ENCODE measurements around the gene APH1A. TPM values are rescaled to one million over a fixed set of nuclear protein-coding genes. Genes with fewer than 3 reads are reported as not detected.

The APH1A gene
- total and polyA plus RNA-seq, 9 of the 15 experiments (the other 6 are each of a cell fraction or from before 2014, with no cell fraction given) = 5.6 to 123 (median 77.0) TPM

DNA sequence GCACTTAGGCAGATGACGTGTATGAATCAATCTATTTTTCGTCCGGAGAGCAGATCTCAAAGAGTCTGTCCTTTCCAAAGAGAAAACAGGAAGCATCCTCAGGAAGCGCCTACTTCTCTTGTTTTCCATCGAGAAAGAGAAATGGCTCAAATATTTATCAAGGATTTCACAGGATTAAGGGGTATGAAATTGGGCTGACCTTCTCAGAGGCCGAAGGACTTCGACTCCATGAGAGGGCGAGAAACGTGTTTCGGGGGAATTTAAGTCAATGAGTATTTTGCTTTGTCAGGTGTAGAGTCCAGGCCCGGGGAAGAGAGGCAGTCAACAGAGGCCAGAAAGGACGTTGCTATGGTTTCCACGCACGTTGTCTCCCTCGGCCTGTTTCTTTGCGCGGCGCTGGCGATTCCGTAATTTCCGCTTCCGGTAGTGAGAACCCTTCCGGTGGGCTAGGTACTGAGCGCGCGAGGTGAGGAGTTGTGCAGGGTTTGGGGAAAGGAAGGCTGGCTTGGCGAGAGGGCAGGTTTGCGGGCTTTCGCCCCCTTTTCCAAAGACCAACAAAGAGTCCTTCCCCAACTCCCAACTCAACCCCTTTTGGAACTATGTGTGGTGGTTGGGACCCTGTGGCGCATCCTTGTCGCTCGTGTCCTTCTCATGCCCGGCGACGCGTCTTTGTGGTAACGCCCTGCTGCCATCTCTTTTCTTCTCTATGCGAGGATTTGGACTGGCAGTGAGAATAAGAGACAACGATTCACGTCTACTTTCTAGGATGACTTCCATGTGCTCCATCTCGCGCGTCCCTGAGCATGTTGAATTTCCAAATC is 24.8 kb upstream of the APH1A start, which contains the start of gene MRPS21 (continued):
- TF ChIP-seq, protein P1, sequence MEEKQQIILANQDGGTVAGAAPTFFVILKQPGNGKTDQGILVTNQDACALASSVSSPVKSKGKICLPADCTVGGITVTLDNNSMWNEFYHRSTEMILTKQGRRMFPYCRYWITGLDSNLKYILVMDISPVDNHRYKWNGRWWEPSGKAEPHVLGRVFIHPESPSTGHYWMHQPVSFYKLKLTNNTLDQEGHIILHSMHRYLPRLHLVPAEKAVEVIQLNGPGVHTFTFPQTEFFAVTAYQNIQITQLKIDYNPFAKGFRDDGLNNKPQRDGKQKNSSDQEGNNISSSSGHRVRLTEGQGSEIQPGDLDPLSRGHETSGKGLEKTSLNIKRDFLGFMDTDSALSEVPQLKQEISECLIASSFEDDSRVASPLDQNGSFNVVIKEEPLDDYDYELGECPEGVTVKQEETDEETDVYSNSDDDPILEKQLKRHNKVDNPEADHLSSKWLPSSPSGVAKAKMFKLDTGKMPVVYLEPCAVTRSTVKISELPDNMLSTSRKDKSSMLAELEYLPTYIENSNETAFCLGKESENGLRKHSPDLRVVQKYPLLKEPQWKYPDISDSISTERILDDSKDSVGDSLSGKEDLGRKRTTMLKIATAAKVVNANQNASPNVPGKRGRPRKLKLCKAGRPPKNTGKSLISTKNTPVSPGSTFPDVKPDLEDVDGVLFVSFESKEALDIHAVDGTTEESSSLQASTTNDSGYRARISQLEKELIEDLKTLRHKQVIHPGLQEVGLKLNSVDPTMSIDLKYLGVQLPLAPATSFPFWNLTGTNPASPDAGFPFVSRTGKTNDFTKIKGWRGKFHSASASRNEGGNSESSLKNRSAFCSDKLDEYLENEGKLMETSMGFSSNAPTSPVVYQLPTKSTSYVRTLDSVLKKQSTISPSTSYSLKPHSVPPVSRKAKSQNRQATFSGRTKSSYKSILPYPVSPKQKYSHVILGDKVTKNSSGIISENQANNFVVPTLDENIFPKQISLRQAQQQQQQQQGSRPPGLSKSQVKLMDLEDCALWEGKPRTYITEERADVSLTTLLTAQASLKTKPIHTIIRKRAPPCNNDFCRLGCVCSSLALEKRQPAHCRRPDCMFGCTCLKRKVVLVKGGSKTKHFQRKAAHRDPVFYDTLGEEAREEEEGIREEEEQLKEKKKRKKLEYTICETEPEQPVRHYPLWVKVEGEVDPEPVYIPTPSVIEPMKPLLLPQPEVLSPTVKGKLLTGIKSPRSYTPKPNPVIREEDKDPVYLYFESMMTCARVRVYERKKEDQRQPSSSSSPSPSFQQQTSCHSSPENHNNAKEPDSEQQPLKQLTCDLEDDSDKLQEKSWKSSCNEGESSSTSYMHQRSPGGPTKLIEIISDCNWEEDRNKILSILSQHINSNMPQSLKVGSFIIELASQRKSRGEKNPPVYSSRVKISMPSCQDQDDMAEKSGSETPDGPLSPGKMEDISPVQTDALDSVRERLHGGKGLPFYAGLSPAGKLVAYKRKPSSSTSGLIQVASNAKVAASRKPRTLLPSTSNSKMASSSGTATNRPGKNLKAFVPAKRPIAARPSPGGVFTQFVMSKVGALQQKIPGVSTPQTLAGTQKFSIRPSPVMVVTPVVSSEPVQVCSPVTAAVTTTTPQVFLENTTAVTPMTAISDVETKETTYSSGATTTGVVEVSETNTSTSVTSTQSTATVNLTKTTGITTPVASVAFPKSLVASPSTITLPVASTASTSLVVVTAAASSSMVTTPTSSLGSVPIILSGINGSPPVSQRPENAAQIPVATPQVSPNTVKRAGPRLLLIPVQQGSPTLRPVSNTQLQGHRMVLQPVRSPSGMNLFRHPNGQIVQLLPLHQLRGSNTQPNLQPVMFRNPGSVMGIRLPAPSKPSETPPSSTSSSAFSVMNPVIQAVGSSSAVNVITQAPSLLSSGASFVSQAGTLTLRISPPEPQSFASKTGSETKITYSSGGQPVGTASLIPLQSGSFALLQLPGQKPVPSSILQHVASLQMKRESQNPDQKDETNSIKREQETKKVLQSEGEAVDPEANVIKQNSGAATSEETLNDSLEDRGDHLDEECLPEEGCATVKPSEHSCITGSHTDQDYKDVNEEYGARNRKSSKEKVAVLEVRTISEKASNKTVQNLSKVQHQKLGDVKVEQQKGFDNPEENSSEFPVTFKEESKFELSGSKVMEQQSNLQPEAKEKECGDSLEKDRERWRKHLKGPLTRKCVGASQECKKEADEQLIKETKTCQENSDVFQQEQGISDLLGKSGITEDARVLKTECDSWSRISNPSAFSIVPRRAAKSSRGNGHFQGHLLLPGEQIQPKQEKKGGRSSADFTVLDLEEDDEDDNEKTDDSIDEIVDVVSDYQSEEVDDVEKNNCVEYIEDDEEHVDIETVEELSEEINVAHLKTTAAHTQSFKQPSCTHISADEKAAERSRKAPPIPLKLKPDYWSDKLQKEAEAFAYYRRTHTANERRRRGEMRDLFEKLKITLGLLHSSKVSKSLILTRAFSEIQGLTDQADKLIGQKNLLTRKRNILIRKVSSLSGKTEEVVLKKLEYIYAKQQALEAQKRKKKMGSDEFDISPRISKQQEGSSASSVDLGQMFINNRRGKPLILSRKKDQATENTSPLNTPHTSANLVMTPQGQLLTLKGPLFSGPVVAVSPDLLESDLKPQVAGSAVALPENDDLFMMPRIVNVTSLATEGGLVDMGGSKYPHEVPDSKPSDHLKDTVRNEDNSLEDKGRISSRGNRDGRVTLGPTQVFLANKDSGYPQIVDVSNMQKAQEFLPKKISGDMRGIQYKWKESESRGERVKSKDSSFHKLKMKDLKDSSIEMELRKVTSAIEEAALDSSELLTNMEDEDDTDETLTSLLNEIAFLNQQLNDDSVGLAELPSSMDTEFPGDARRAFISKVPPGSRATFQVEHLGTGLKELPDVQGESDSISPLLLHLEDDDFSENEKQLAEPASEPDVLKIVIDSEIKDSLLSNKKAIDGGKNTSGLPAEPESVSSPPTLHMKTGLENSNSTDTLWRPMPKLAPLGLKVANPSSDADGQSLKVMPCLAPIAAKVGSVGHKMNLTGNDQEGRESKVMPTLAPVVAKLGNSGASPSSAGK (IDR thresholded peaks at IDR 0.05) = peak; percentile 88
- TF ChIP-seq ZNF699 (CRISPR knock-in tag; IDR thresholded peaks at IDR 0.05; ENCODE audit: insufficient replicate concordance) (no peak), ZEB2 (IDR thresholded peaks at IDR 0.05) (no peak), SAFB2 (IDR thresholded peaks at IDR 0.05; ENCODE audit: borderline replicate concordance, low read depth, low read length, severe bottlenecking) (no peak), ZNF311 (CRISPR knock-in tag; IDR thresholded peaks at IDR 0.05) (no peak), SRSF1 (IDR thresholded peaks at IDR 0.05; ENCODE audit: low read depth, low read length) (no peak), MCM7 (IDR thresholded peaks at IDR 0.05) (no peak), NCOA6 (IDR thresholded peaks at IDR 0.05) (no peak), ZNF507 (tag; conservative IDR thresholded peaks at IDR 0.05) (no peak), XRCC5 (IDR thresholded peaks at IDR 0.05; ENCODE audit: low read depth, low read length) (no peak), ASH1L (IDR thresholded peaks at IDR 0.05; ENCODE audit: borderline replicate concordance, low read depth, partially characterized antibody) (no peak), SMAD4 (CRISPR knock-in tag; conservative IDR thresholded peaks at IDR 0.05) (0 out of 2 replicates have a peak, but pooled peaks have one; percentile 25)
- TF ChIP-seq, protein P2, sequence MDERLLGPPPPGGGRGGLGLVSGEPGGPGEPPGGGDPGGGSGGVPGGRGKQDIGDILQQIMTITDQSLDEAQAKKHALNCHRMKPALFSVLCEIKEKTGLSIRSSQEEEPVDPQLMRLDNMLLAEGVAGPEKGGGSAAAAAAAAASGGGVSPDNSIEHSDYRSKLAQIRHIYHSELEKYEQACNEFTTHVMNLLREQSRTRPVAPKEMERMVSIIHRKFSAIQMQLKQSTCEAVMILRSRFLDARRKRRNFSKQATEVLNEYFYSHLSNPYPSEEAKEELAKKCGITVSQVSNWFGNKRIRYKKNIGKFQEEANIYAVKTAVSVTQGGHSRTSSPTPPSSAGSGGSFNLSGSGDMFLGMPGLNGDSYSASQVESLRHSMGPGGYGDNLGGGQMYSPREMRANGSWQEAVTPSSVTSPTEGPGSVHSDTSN (CRISPR knock-in tag; IDR thresholded peaks at IDR 0.05; ENCODE audit: low read depth) = no peak
- TF ChIP-seq, protein P2 (tag; conservative IDR thresholded peaks at IDR 0.05; ENCODE audit: low read depth) = no peak

Data from K562 (cell line).